ENCODE measurements around the gene LMTK3. TPM values are rescaled to one million over a fixed set of nuclear protein-coding genes. Genes with fewer than 3 reads are reported as not detected.

LMTK3 gene
- total and polyA plus RNA-seq, 2 of the 4 experiments (the other 2 are of a cell fraction) = 0.18 to 0.87 TPM

- no peak overlapping the region for H3K27ac ChIP-seq (ENCODE audit: insufficient read depth, low read length)
- dilution Hi-C loops (cut with HindIII; ENCODE audit: low sequenced_read_pairs, unreplicated experiment) (no loop called here), in situ Hi-C loops (cut with MboI; ENCODE audit: low sequenced_read_pairs) (no loop called here), intact Hi-C loops (cut with micrococcal nuclease) (no loop called here)
- H3K14ac ChIP-seq (replicated peaks; ENCODE audit: low read depth, low read length) = no peak overlapping the region
- H4K91ac ChIP-seq (ENCODE audit: insufficient read depth, low read depth, low read length) = no peak overlapping the region
- no peak overlapping the region for H3K23ac ChIP-seq (ENCODE audit: low read depth, low read length)
- no peak for ATAC-seq (ENCODE audit: low read depth)
- H2BK120ac ChIP-seq (ENCODE audit: low read depth, low read length) = no peak overlapping the region
- no peak overlapping the region for H2AK9ac ChIP-seq (replicated peaks; ENCODE audit: low read depth, low read length, poor library complexity)
- TF ChIP-seq CTCF (conservative IDR thresholded peaks at IDR 0.05; ENCODE audit: low read depth, low read length) (no peak), MAZ (IDR thresholded peaks at IDR 0.05; ENCODE audit: borderline replicate concordance, low read depth, low read length) (no peak), MXI1 (IDR thresholded peaks at IDR 0.05; ENCODE audit: borderline replicate concordance, low read depth, low read length) (no peak), BHLHE40 (IDR thresholded peaks at IDR 0.05; ENCODE audit: low read depth, low read length) (no peak), FOS (IDR thresholded peaks at IDR 0.05; ENCODE audit: low read depth, low read length) (no peak), CEBPB (IDR thresholded peaks at IDR 0.05; ENCODE audit: low read depth, low read length) (no peak), POLR2A (IDR thresholded peaks at IDR 0.05; ENCODE audit: low read depth, low read length) (no peak), NFE2L2 (IDR thresholded peaks at IDR 0.05; ENCODE audit: low read depth, low read length) (no peak), RFX5 (IDR thresholded peaks at IDR 0.05; ENCODE audit: low read depth, low read length) (no peak)
- TF ChIP-seq, protein P1, sequence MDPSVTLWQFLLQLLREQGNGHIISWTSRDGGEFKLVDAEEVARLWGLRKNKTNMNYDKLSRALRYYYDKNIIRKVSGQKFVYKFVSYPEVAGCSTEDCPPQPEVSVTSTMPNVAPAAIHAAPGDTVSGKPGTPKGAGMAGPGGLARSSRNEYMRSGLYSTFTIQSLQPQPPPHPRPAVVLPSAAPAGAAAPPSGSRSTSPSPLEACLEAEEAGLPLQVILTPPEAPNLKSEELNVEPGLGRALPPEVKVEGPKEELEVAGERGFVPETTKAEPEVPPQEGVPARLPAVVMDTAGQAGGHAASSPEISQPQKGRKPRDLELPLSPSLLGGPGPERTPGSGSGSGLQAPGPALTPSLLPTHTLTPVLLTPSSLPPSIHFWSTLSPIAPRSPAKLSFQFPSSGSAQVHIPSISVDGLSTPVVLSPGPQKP (IDR thresholded peaks at IDR 0.05; ENCODE audit: borderline replicate concordance, low read depth, low read length) = no peak
- TF ChIP-seq, protein P2, sequence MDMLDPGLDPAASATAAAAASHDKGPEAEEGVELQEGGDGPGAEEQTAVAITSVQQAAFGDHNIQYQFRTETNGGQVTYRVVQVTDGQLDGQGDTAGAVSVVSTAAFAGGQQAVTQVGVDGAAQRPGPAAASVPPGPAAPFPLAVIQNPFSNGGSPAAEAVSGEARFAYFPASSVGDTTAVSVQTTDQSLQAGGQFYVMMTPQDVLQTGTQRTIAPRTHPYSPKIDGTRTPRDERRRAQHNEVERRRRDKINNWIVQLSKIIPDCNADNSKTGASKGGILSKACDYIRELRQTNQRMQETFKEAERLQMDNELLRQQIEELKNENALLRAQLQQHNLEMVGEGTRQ (IDR thresholded peaks at IDR 0.05; ENCODE audit: low read depth, low read length) = no peak
- WGBS, 2 experiments (ENCODE audit: extremely low coverage in 2 of 2, insufficient read length in 1 of 2) = 94% methylated on average over 6 of the region's 29 CpGs; no CpG with 5 or more reads in 1 of the 2 experiments
- BruUV-seq (replicated peaks) = no TSS peak
- H4K8ac ChIP-seq (ENCODE audit: low read depth in 2 of 2, low read length in 2 of 2) = no peak overlapping the region
- no peak overlapping the region for H3K4me2 ChIP-seq (ENCODE audit: low read depth, low read length)
- peaks cover 15% of the 10 kb centered on the region for H3K4me1 ChIP-seq (ENCODE audit: control insufficient read depth, insufficient read depth, low read length)
- no peak overlapping the region for H3K56ac ChIP-seq (ENCODE audit: extremely low read depth, insufficient read depth, low read length)
- H2BK20ac ChIP-seq (ENCODE audit: low read depth, low read length) = no peak overlapping the region
- H3K4me3 ChIP-seq (ENCODE audit: insufficient read depth, low read depth, low read length) = no peak overlapping the region
- ChIA-PET CTCF (no interaction called here), POLR2A (ENCODE audit: unreplicated experiment) (no interaction called here)
- H3K79me1 ChIP-seq (ENCODE audit: low read depth in 1 of 2, low read length in 2 of 2) = peaks cover under 1 to 31% of the 10 kb centered on the region in 2 experiments; a peak in 2 of 4 replicates
- no peak for DNase-seq
- H2BK15ac ChIP-seq (ENCODE audit: low read depth, low read length) = no peak overlapping the region
- no peak overlapping the region for H3K18ac ChIP-seq (ENCODE audit: low read depth, low read length)
- H3K9ac ChIP-seq (ENCODE audit: low read depth, low read length) = no peak overlapping the region
- no peak overlapping the region for H2AFZ ChIP-seq (replicated peaks; ENCODE audit: low read length, poor library complexity)
- H4K20me1 ChIP-seq (ENCODE audit: insufficient read depth, low read length) = peaks cover 36% of the 10 kb centered on the region
- H3K9me1 ChIP-seq (ENCODE audit: insufficient read depth, low read length) = peaks cover 12% of the 10 kb centered on the region
- H2AK5ac ChIP-seq (ENCODE audit: low read depth, low read length) = no peak overlapping the region
- H3K9me3 ChIP-seq (ENCODE audit: control insufficient read depth, insufficient read depth, low read length) = no peaks in the 10 kb centered on the region
- no peak overlapping the region for H3K4ac ChIP-seq (ENCODE audit: low read depth, low read length)
- H2BK5ac ChIP-seq (ENCODE audit: low read depth, low read length, poor library complexity, severe bottlenecking) = no peak overlapping the region
- no peaks in the 10 kb centered on the region for H3K27me3 ChIP-seq (ENCODE audit: control insufficient read depth, insufficient read depth, low read length)
- peaks cover 53% of the 10 kb centered on the region for H3K36me3 ChIP-seq (ENCODE audit: control insufficient read depth, insufficient read depth, low read length)
- H4K5ac ChIP-seq (ENCODE audit: low read depth, low read length) = no peak overlapping the region
Measured at GRCh38 chr19:48478339-48479256, 33.0 kb downstream of the LMTK3 start.

All from IMR-90 (cell line).